ENCODE measurements around the gene ZFAND2A. TPM values are rescaled to one million over a fixed set of nuclear protein-coding genes. Genes with fewer than 3 reads are reported as not detected.

ZFAND2A gene, protein sequence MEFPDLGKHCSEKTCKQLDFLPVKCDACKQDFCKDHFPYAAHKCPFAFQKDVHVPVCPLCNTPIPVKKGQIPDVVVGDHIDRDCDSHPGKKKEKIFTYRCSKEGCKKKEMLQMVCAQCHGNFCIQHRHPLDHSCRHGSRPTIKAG
- 51.9 to 61.5 TPM (median 59.2 TPM) in 5 replicates for total RNA-seq (2022; extraction: Qiagen RNA extraction)

DNA sequence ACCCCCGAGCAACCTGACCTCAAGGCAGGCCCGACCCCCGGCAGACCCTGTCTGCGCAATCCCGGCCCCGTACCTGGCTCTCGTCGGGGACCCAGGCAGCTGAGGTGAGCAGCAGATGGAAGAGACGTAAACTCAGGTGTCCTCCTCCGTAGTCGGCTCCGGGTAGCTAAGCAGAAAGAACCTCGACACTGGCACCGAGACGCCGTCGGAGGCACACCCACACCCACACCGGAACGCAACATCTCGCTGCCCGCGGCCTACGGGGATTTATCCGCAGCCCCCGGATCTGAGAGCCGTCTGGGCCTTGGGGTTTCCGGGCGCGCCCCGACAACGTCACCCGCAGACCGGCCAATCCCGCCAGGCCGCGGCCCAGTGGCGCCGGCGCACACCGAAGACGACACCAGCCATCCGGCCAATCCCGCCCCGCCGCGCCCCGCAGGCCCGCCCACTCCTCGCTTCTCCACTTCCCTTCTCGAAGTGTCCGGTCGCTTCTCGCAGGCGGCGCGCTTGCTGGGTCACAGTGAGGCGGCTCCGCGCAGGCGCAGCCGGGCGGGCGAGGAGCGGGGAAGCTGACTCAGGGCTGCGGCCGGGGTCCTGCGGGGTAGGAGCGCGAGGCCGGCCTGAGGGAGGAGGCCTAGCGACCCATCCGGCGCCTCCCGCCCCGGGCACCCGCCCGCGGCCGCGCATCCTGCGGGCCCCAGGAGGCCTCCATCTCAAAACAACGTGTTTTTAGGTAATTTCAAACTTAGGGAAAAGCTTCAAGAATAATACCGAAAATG lies at the start of gene ZFAND2A:
Gene ZFAND2A (minus strand): TSS at position 306 of the 779 bp plus-strand sequence. CDS start 1,984 bp downstream, outside the sequence.

Other genes starting within 250 kb of the ZFAND2A start
- 3.5 to 5.4 TPM (median 4.3 TPM) in 5 replicates for gene ADAP1, start 205.5 kb downstream of the ZFAND2A start, total RNA-seq (2022; extraction: Qiagen RNA extraction)
- 5.5 to 7.3 TPM (median 5.9 TPM) in 5 replicates for gene COX19, start 184.6 kb downstream of the ZFAND2A start, total RNA-seq (2022; extraction: Qiagen RNA extraction)
- gene CYP2W1, start 177.0 kb downstream of the ZFAND2A start, total RNA-seq (2022; extraction: Qiagen RNA extraction): 0.02 TPM in 1 of 5 replicates, not detected in the others
- gene GPR146, start 115.7 kb downstream of the ZFAND2A start, total RNA-seq (2022; extraction: Qiagen RNA extraction): 1.1 to 2.8 TPM (median 2.1 TPM) in 5 replicates
- 0.55 to 0.94 TPM (median 0.78 TPM) in 5 replicates for gene GPER1, start 72.1 kb downstream of the ZFAND2A start, total RNA-seq (2022; extraction: Qiagen RNA extraction)
- gene UNCX, start 72.7 kb upstream of the ZFAND2A start, total RNA-seq (2022; extraction: Qiagen RNA extraction): 0.03 to 0.22 TPM (median 0.06 TPM) in 4 of 5 replicates, not detected in the other

Measured in A549 treated with CORT108297 at 1 μM for 4 hours (cell line).